ENCODE measurements around the gene LRP1B.

- no peak for TF ChIP-seq GATA2 (IDR thresholded peaks at IDR 0.05; ENCODE audit: low read depth, low read length)
- TF ChIP-seq GATA3 (IDR thresholded peaks at IDR 0.05; ENCODE audit: low read depth, low read length) = no peak
Observed at GRCh38 chr2:140836826-140837225, 1294.0 kb downstream of the LRP1B start.
